ENCODE data around the gene NAE1.

Gene NAE1

GRCh38 chr16:66849549-66849948 lies 18.8 kb upstream of the NAE1 start:
- no peak for DNase-seq

DNA sequence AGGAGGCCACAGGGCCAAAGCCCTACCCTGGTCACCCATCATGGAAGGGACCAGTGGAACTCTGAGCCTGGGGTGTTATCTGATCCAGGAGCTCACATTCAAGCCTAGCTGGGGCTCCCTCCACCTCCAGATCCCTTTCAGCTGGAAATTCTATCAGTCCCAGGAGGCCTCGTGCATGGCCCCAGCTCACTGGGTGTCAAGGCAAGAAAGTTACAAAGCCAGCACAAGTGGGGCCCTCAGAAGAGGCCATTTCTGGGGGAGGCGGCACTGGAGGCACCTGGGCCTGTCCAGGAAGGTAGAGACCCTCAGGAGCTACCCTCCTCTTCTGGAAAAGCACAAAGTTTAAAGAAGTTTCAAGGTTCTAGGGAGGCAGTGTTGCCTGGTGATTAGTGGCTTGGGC lies 18.2 kb upstream of the NAE1 start:
- no peak for DNase-seq

DNA sequence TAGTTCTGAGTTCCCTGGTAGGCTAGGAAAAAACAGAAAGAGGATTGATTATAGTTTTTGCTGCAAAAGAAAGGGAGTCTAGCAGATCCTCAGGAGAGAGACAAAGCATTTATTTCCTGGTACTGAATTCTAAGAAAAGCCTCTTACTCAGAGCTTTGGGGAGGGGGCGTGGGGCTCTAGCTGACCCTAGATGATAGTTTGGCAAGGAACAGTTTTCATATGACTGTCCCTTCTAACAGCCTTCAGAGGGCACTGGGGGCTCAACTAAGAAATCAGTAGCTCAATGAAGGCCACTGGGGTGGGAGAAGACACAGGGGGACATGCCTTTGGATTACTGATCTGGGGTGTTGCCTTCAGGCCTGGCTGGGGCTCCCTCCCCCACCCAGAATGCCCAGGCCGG lies 17.4 kb upstream of the NAE1 start:
- DNase-seq = no peak

DNA sequence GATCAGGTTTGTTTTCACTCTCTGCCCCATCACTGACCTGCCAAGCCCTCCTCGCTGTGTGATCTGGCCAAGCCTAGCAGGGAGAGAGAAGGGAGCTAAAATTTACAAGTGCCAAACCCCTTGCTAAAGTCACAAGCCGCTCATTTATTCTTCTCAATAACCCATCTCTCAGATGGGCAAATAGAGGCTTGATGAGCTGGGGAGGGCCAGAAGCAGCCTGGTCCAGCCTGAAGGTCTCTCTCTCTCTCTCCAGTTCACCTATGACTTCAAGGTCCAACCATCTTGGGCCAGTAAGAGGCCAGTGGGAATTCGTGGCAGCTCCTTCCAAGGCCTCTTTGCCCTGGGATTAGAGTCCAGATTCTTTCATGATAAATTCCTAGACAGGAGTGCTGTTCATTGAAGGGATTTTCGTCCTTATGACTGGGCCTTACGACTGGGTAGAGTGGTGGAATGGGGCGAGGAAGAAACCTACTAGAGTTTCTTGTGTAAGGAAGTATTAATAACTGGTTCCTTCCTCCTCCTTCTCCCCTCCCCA lies 16.8 kb upstream of the NAE1 start:
- DNase-seq = no peak

DNA sequence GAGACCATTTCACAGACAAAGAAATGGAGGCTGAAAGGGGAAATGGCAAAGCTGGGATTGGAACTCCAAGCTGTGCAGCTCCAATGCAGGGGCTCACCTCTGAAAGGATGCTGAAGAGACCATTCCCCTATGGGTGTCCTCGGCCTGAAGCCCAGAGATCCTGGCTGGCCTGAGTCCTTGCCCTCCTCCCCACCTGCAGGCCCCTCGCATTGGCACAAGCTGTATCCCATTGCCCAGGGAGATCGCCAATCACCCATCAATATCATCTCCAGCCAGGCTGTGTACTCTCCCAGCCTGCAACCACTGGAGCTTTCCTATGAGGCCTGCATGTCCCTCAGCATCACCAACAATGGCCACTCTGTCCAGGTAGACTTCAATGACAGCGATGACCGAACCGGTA lies 16.1 kb upstream of the NAE1 start:
- DNase-seq = no peak

- DNase-seq = no peak
Observed at GRCh38 chr16:66846266-66846665, 15.5 kb upstream of the NAE1 start.

GRCh38 chr16:66845791-66846221 lies 15.0 kb upstream of the NAE1 start:
- DNase-seq = peak; percentile 78

GRCh38 chr16:66845080-66845410 lies 14.3 kb upstream of the NAE1 start:
- no peak for DNase-seq

GRCh38 chr16:66844342-66845079 lies 13.7 kb upstream of the NAE1 start, which contains the start of gene CA7:
Gene CA7, plus strand, starts transcription at chr16:66844414. Its CDS starts 74 bp downstream, at chr16:66844488.
- no peak for DNase-seq

DNA sequence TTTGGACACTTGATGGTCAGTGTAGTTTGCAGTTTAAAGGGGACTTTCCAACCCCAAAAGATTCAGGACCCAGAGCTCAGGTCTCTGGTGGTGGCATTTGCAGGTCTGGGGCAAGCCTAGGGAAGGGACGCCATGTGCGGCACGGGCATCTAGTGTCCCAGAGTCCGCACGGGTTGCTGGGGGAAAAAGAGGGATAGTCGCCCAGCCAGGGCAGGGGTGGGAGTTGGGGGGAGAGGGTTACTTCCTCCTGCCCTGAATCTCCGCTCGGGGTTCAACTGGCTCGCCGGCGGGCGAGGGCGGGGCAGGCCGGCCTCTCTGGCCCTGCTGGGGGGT lies 13.2 kb upstream of the NAE1 start:
- no peak for DNase-seq

- DNase-seq = no peak
Observed at GRCh38 chr16:66843191-66843590, 12.4 kb upstream of the NAE1 start.

- no peak for DNase-seq
Observed at GRCh38 chr16:66842765-66843164, 12.0 kb upstream of the NAE1 start.

GRCh38 chr16:66841366-66841765 lies 10.6 kb upstream of the NAE1 start:
- DNase-seq = no peak

- no peak for DNase-seq
Observed at GRCh38 chr16:66840883-66841282, 10.1 kb upstream of the NAE1 start.

- DNase-seq = no peak
Observed at GRCh38 chr16:66834746-66835145, 4.0 kb upstream of the NAE1 start.

- DNase-seq = no peak
Observed at GRCh38 chr16:66832661-66833305, 2.0 kb upstream of the NAE1 start.

DNA sequence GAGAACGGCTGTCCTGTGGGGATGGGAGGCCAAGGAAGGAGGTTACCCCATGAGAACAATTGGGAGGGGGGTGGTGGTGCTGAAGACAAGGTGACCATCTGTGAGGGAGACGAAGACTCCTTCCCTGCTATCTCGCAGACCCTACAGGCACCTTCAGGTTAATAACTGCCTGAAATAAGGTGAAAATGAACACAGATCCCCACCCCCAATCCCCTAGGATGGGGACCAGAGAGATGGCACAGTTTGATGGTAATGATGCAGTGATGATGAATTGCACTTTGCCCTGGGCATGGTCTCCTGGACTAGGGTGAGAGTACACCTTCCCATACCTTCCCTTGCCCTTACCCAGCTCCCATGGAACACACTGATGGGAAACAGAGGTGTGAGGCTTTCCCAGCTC lies 1.4 kb upstream of the NAE1 start:
- DNase-seq = no peak

DNA sequence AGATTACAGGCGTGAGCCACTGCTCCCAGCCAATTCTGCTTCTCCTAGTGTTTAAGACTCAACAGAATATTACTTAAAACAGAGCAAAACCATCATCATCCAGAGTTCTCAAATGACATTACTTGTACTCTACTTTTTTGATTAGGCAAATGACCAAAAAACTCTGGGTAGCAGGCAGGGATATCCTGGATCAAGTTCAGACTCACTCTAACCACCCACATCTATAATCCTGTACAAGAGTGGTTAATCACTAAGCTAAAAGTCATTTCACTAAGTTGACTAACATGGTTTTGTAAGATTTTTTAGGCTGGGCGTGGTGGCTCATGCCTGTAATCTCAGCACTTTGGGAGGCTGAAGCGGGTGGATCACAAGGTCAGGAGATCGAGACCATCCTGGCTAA lies 6.8 kb downstream of the NAE1 start:
- no peak for DNase-seq

DNA sequence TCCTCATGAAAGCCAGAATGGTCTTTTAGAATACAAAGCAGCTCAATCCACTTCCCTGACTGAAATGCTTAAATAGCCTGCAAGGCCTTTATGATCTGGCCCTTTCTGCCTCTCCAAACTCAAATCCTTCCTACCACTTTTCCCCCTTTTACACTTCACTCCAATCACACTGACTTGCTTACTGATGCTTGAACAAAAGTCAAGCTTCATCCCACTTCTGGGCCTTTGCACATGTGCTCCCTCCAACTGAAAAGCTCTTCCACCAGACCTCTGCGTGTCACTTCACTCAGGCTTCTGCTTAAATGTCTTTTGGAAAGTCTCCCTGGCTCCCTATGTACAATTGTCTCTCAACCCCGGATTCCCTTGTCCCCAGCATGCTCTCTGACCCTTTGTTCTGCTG lies 16.0 kb downstream of the NAE1 start:
- DNase-seq = no peak

- no peak for DNase-seq
Observed at GRCh38 chr16:66811043-66811442, 19.7 kb downstream of the NAE1 start.

DNA sequence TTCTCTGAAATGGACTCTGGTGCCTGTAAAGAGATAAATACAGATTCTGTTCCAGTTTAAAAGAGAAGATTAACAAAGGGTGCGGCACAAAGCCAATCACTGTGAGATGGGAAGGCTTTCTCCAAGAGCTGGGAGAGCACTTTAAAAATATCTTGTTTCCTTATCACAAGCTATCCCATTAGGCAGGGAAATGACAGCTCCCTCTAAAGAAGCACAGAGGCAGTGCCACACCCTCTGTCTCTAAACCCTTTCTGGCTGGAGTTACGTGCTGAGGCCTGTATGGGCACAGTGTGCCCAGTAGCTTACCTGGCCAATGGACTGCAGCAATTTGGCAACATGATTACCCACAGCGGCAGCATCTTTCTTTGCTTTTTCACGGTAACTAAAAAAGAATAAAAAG lies 20.4 kb downstream of the NAE1 start:
- DNase-seq = no peak

GRCh38 chr16:66809765-66810164 lies 21.0 kb downstream of the NAE1 start:
- no peak for DNase-seq

GRCh38 chr16:66802159-66802558 lies 28.6 kb downstream of the NAE1 start:
- DNase-seq = no peak

- no peak for DNase-seq
Observed at GRCh38 chr16:66801320-66802105, 29.3 kb downstream of the NAE1 start, which contains the start of gene TERB1. Gene TERB1, minus strand, starts transcription at chr16:66801584. Its CDS starts 4,786 bp downstream, at chr16:66796798.
